ENCODE data around the gene VPS18.

GRCh38 chr15:40859206-40859851 lies 34.9 kb upstream of the VPS18 start:
- TF ChIP-seq CTCF (conservative IDR thresholded peaks at IDR 0.05 in 1 of 2, IDR thresholded peaks at IDR 0.05 in 1 of 2; ENCODE audit: low read depth in 1 of 2, low read length in 2 of 2) (peak; percentile 59 to 86), EZH2 (IDR thresholded peaks at IDR 0.05; ENCODE audit: low read length, missing control alignments) (no peak)
